Stomach (tissue), 9 donors: ENCODE measurements around the gene SLC9A6. TPM values are rescaled to one million over a fixed set of nuclear protein-coding genes. Genes with fewer than 3 reads are reported as not detected.
A peak's percentile ranks its signal among the peaks of the same experiment; 100 is the strongest.

Source experiments
- DNase-seq, 2 donors: peaks; one replicate each; pipeline versions ENCODE4 v3.0.0 to v3.0.0-alpha.2; 2013 to 2019
- H3K27ac ChIP-seq, 5 donors: fragments of 200-600 bp in 4 of 5; sonication (generic) in 4 of 5; one replicate each; pipeline ENCODE4 v1.5.1; 2013 to 2019; ENCODE audit warnings: mild to moderate bottlenecking in 1 of 5, moderate library complexity in 1 of 5
- H3K27me3 ChIP-seq, 3 donors: fragments of 200-600 bp; sonication (generic); one replicate each; pipeline ENCODE4 v1.5.1; 2017 to 2019; ENCODE audit warnings: mixed run types in 1 of 3
- H3K36me3 ChIP-seq, 4 donors: fragments of 200-600 bp; sonication (generic); 1 replicate in 3 of 4; 2 replicates in 1 of 4; pipeline ENCODE4 v1.5.1; 2016 to 2019
- H3K4me1 ChIP-seq, 4 donors: fragments of 200-600 bp; sonication (generic); one replicate each; pipeline ENCODE4 v1.5.1; 2016 to 2019
- H3K4me3 ChIP-seq, 4 donors: fragments of 200-600 bp; sonication (generic) in 3 of 4; one replicate each; pipeline ENCODE4 v1.5.1; 2016 to 2019; ENCODE audit warnings: mild to moderate bottlenecking in 1 of 4
- H3K9me3 ChIP-seq, 4 donors: fragments of 200-600 bp; sonication (generic); one replicate each; pipeline ENCODE4 v1.5.1; 2016 to 2019
- CTCF ChIP-seq, 7 experiments: fragments of 450-650 bp in 4 of 7; fragments of 200-600 bp in 3 of 7; sonication (generic) in 3 of 7; IDR thresholded peaks; one replicate each; pipeline ENCODE4 v1.5.1; 2016 to 2019; ENCODE audit warnings: antibody characterized with exemption in 7 of 7, control low read depth in 2 of 7, mild to moderate bottlenecking in 1 of 7
- EP300 ChIP-seq: sonication (generic); formaldehyde crosslinking; IDR thresholded peaks from one replicate; pipeline ENCODE4 v1.6.1; 2017; ENCODE audit warnings: antibody characterized with exemption
- POLR2A ChIP-seq, 4 donors: fragments of 450-650 bp; IDR thresholded peaks; one replicate each; pipeline ENCODE4 v1.6.1; 2016; ENCODE audit warnings: antibody characterized with exemption in 4 of 4, control low read depth in 2 of 4, mild to moderate bottlenecking in 1 of 4, moderate library complexity in 1 of 4
- POLR2AphosphoS5 ChIP-seq, 3 donors: sonication (generic); formaldehyde crosslinking; IDR thresholded peaks; one replicate each; pipeline ENCODE4 v1.6.1; 2016; ENCODE audit warnings: antibody characterized with exemption in 3 of 3
- WGBS, 5 donors: extraction: QIAGEN DNeasy Blood & Tissue Kit in 3 of 5; methylation state at CpG; one replicate each; pipeline versions ENCODE4 v1.1.5 to v1.1.7; 2013 to 2018; 5-methylcytosine and 5-hydroxymethylcytosine counted together
- intact Hi-C: fragments of 100-400 bp; cut with DNase I; formaldehyde crosslinking; loops from one replicate; pipeline ENCODE4 v1.15.1; 2023; ENCODE audit warnings: low total_unique reads
- polyA plus RNA-seq, 3 donors: library from polyadenylated mRNA; stranded (reverse); fragments of 200-250 nt; gene quantifications; one replicate each; pipeline ENCODE4 v1.2.3, GENCODE V29; 2013
- total RNA-seq, 5 donors: library from RNA; depleted of rRNA; stranded (reverse); fragments of >200 nt; gene quantifications; one replicate each; pipeline versions ENCODE4 v1.1.0 to v1.2.3, GENCODE V29; 2014 to 2016
- donor health status: healthy with polysubstance abuse.
- donor health status: Bipolar disorder and iron deficiency.
- donor health status: healthy.

Gene SLC9A6
- total and polyA plus RNA-seq, 8 donors: 0.58 to 26.4 (median 5.5) TPM

GRCh38 chrX:136065044-136065671 is 79.9 kb downstream of the SLC9A6 start:
- peak in 1 of 2 donors; percentile 67 for DNase-seq
- Histone ChIP-seq H3K4me3 (no peak overlapping the region), H3K27ac (peak overlapping the region in 4 of 5 donors; percentile 67 to 86 (median 70)), H3K36me3 (no peaks in the 10 kb centered on the region), H3K9me3 (no peaks in the 10 kb centered on the region), H3K27me3 (peaks cover 0 to 10% (median 0%) of the 10 kb centered on the region in 3 donors), H3K4me1 (peaks cover 0 to 14% (median 0%) of the 10 kb centered on the region in 4 donors)
- intact Hi-C loops: no loop called here
- 25 to 70% (median 46%) methylated on average over 5 to 7 of the region's 7 CpGs for WGBS, 5 donors
- TF ChIP-seq EP300: no peak
- TF ChIP-seq POLR2AphosphoS5 (IDR thresholded peaks at IDR 0.05): peak in 1 of 3 donors; percentile 5

- intact Hi-C loops: no loop called here
- 55 to 83% (median 68%) methylated on average over 5 of the region's 5 CpGs for WGBS, 5 donors
- peaks cover 0 to 14% (median 0%) of the 10 kb centered on the region in 4 donors for H3K4me1 ChIP-seq
- TF ChIP-seq POLR2AphosphoS5 (IDR thresholded peaks at IDR 0.05): no peak
- no peak for TF ChIP-seq EP300
- H3K27ac ChIP-seq: peak overlapping the region in 3 of 5 donors; percentile 27 to 86 (median 72)
- peaks cover 0 to 10% (median 0%) of the 10 kb centered on the region in 3 donors for H3K27me3 ChIP-seq
- no peaks in the 10 kb centered on the region for H3K36me3 ChIP-seq
- H3K9me3 ChIP-seq: no peaks in the 10 kb centered on the region
- DNase-seq: no peak
- no peak overlapping the region for H3K4me3 ChIP-seq
Measured at GRCh38 chrX:136067097-136067496, 81.9 kb downstream of the SLC9A6 start.

GRCh38 chrX:136067966-136068365 is 82.7 kb downstream of the SLC9A6 start:
- peak overlapping the region in 4 of 5 donors; percentile 1 to 86 (median 38) for H3K27ac ChIP-seq
- no peaks in the 10 kb centered on the region for H3K9me3 ChIP-seq
- intact Hi-C loops: no loop called here
- H3K4me3 ChIP-seq: no peak overlapping the region
- H3K27me3 ChIP-seq: peaks cover 0 to 6% (median 0%) of the 10 kb centered on the region in 3 donors
- 59 to 76% (median 64%) methylated on average over 7 of the region's 7 CpGs for WGBS, 5 donors
- TF ChIP-seq CTCF (IDR thresholded peaks at IDR 0.05) (no peak), EP300 (no peak), POLR2A (IDR thresholded peaks at IDR 0.05) (no peak), POLR2AphosphoS5 (IDR thresholded peaks at IDR 0.05) (no peak)
- DNase-seq: peak in 1 of 2 donors; percentile 30
- H3K4me1 ChIP-seq: peaks cover 0 to 14% (median 0%) of the 10 kb centered on the region in 4 donors
- no peaks in the 10 kb centered on the region for H3K36me3 ChIP-seq

- intact Hi-C loops: no loop called here
- H3K9me3 ChIP-seq: no peaks in the 10 kb centered on the region
- no peak overlapping the region for H3K27ac ChIP-seq
- H3K36me3 ChIP-seq: no peaks in the 10 kb centered on the region
- no peak for DNase-seq
- no peaks in the 10 kb centered on the region for H3K27me3 ChIP-seq
- 54 to 63% (median 56%) methylated on average over 5 of the region's 5 CpGs for WGBS, 5 donors
- no peak overlapping the region for H3K4me3 ChIP-seq
- TF ChIP-seq POLR2AphosphoS5 (IDR thresholded peaks at IDR 0.05) (no peak), CTCF (IDR thresholded peaks at IDR 0.05) (no peak), POLR2A (IDR thresholded peaks at IDR 0.05) (no peak), EP300 (no peak)
- H3K4me1 ChIP-seq: no peaks in the 10 kb centered on the region
Measured at GRCh38 chrX:136076942-136077341, 91.7 kb downstream of the SLC9A6 start.

- DNase-seq: no peak
- Histone ChIP-seq H3K36me3 (no peaks in the 10 kb centered on the region), H3K4me3 (no peak overlapping the region), H3K4me1 (no peaks in the 10 kb centered on the region), H3K9me3 (no peaks in the 10 kb centered on the region), H3K27ac (no peak overlapping the region), H3K27me3 (no peaks in the 10 kb centered on the region)
- TF ChIP-seq POLR2A (IDR thresholded peaks at IDR 0.05) (no peak), POLR2AphosphoS5 (IDR thresholded peaks at IDR 0.05) (no peak), CTCF (IDR thresholded peaks at IDR 0.05) (no peak)
- intact Hi-C loops: no loop called here
Measured at GRCh38 chrX:136080766-136081165, 95.5 kb downstream of the SLC9A6 start.
